ENCODE data around the gene ATP6AP2. TPM values are rescaled to one million over a fixed set of nuclear protein-coding genes. Genes with fewer than 3 reads are reported as not detected.

ATP6AP2 gene
- total RNA-seq, 2 donors from 2014 or later, result 81.2 to 82.6 TPM

GRCh38 chrX:40625294-40625693, 44.5 kb downstream of the ATP6AP2 start:
- Mint-ChIP-seq H3K27me3 (no peaks in the 10 kb centered on the region), H3K27ac (no peak overlapping the region), H3K36me3 (ENCODE audit: low read depth) (no peaks in the 10 kb centered on the region), H3K4me1 (no peaks in the 10 kb centered on the region), H3K4me3 (no peak overlapping the region)
- ATAC-seq, result no peak
- H3K9me3 ChIP-seq (ENCODE audit: control insufficient read depth, low read length, poor library complexity, severe bottlenecking), result no peaks in the 10 kb centered on the region
- no peak for DNase-seq

- no peak for ATAC-seq
- no peak overlapping the region for H3K27ac Mint-ChIP-seq
- no peak overlapping the region for H3K4me3 Mint-ChIP-seq
- no peaks in the 10 kb centered on the region for H3K27me3 Mint-ChIP-seq
- no peaks in the 10 kb centered on the region for H3K9me3 ChIP-seq (ENCODE audit: control insufficient read depth, low read length, poor library complexity, severe bottlenecking)
- H3K4me1 Mint-ChIP-seq, result peaks cover 10% of the 10 kb centered on the region
- H3K36me3 Mint-ChIP-seq (ENCODE audit: low read depth), result peaks cover 8% of the 10 kb centered on the region
- DNase-seq, result no peak
Measured at GRCh38 chrX:40628506-40628905, 47.7 kb downstream of the ATP6AP2 start.

GRCh38 chrX:40632199-40632598, 51.4 kb downstream of the ATP6AP2 start:
- H3K4me1 Mint-ChIP-seq, result peaks cover 12% of the 10 kb centered on the region
- H3K9me3 ChIP-seq (ENCODE audit: control insufficient read depth, low read length, poor library complexity, severe bottlenecking), result no peaks in the 10 kb centered on the region
- no peaks in the 10 kb centered on the region for H3K27me3 Mint-ChIP-seq
- no peak overlapping the region for H3K27ac Mint-ChIP-seq
- ATAC-seq, result no peak
- no peak overlapping the region for H3K4me3 Mint-ChIP-seq
- no peak for DNase-seq
- H3K36me3 Mint-ChIP-seq (ENCODE audit: low read depth), result peaks cover 8% of the 10 kb centered on the region

DNA sequence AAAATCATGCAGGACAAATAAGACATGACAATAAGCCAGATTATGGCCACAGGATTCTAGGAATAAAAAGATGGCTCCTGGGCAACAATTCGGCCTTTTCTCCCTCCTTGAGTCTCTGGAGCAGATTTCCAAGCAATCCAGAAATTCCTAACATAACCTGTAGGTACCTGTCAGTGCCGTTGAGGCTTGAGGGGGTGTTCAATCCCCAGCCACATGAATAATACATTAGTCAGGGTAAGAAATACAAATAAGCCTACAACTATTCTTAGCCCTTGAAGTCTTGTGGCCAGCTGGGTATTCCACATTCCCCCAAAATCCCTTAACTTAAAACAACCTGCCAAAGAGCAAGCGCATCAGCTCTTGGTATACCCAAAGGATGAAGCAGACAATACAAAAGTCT, 56.9 kb downstream of the ATP6AP2 start:
- no peak overlapping the region for H3K4me3 Mint-ChIP-seq
- H3K4me1 Mint-ChIP-seq, result peaks cover 18% of the 10 kb centered on the region
- no peaks in the 10 kb centered on the region for H3K9me3 ChIP-seq (ENCODE audit: control insufficient read depth, low read length, poor library complexity, severe bottlenecking)
- no peak for ATAC-seq
- H3K27me3 Mint-ChIP-seq, result no peaks in the 10 kb centered on the region
- no peak for DNase-seq
- H3K36me3 Mint-ChIP-seq (ENCODE audit: low read depth), result peaks cover 5% of the 10 kb centered on the region
- no peak overlapping the region for H3K27ac Mint-ChIP-seq

DNA sequence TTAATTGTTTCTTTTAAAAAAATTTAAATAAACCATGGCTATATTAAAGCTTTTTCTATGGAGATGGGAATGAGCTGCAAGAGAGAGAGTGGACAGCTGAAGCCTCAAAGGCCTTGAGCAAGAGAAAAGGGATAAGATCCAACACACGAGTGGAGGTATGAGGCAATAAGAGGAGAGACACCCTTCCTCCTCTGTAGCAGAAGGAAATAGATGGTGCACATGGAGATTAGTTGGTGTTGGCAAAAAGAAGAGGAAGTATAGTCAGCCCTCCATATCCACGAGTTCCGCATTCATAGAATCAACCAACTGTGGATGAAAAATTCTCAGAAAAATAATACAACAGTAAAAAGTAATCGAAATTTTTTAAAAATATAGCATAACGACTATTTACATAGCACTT, 63.4 kb downstream of the ATP6AP2 start:
- ATAC-seq, result no peak
- no peaks in the 10 kb centered on the region for H3K27me3 Mint-ChIP-seq
- H3K27ac Mint-ChIP-seq, result peak overlapping the region; percentile 96
- H3K9me3 ChIP-seq (ENCODE audit: control insufficient read depth, low read length, poor library complexity, severe bottlenecking), result no peaks in the 10 kb centered on the region
- H3K36me3 Mint-ChIP-seq (ENCODE audit: low read depth), result peaks cover 9% of the 10 kb centered on the region
- H3K4me3 Mint-ChIP-seq, result peak overlapping the region; percentile 99
- H3K4me1 Mint-ChIP-seq, result peaks cover 22% of the 10 kb centered on the region
- no peak for DNase-seq

DNA sequence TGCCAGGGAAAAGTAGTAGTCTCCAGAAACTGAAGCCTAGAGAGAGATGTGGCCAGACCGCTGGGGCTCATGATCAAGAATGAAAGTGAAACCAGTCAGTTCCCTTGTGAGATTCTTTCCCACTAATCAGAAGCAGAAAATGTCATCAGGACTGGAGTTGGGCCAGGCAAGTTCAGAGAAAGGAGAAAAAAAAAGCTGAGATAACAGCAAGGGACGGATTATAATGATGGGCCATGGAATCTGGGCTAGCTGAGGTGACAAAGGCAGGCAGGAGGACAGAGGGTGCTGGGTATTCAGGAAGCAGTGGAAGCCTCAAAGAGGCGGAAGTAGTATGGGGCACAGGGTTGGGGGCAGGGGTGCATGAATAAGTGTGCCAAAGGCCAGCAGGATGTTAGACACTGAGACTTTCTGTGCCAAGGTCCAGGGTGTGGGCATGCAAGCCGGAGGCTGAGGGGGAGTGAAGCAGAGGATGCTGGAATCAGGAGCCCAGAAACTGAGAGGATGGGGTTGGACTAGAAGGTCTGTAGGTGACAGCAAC, 64.1 kb downstream of the ATP6AP2 start:
- peaks cover 9% of the 10 kb centered on the region for H3K36me3 Mint-ChIP-seq (ENCODE audit: low read depth)
- no peaks in the 10 kb centered on the region for H3K27me3 Mint-ChIP-seq
- DNase-seq (peak in 2 of 3 donors; percentile 14 to 20), ATAC-seq (peak; percentile 57)
- peak overlapping the region; percentile 99 for H3K4me3 Mint-ChIP-seq
- peak overlapping the region; percentile 96 for H3K27ac Mint-ChIP-seq
- no peaks in the 10 kb centered on the region for H3K9me3 ChIP-seq (ENCODE audit: control insufficient read depth, low read length, poor library complexity, severe bottlenecking)
- peaks cover 22% of the 10 kb centered on the region for H3K4me1 Mint-ChIP-seq

- Mint-ChIP-seq H3K27me3 (no peaks in the 10 kb centered on the region), H3K4me3 (peak overlapping the region; percentile 95), H3K27ac (peak overlapping the region; percentile 92), H3K4me1 (peaks cover 24% of the 10 kb centered on the region), H3K36me3 (ENCODE audit: low read depth) (peaks cover 9% of the 10 kb centered on the region)
- H3K9me3 ChIP-seq (ENCODE audit: control insufficient read depth, low read length, poor library complexity, severe bottlenecking), result no peaks in the 10 kb centered on the region
- ATAC-seq (peak; percentile 25), DNase-seq (no peak)
Measured at GRCh38 chrX:40646489-40647306, 65.9 kb downstream of the ATP6AP2 start.

DNA sequence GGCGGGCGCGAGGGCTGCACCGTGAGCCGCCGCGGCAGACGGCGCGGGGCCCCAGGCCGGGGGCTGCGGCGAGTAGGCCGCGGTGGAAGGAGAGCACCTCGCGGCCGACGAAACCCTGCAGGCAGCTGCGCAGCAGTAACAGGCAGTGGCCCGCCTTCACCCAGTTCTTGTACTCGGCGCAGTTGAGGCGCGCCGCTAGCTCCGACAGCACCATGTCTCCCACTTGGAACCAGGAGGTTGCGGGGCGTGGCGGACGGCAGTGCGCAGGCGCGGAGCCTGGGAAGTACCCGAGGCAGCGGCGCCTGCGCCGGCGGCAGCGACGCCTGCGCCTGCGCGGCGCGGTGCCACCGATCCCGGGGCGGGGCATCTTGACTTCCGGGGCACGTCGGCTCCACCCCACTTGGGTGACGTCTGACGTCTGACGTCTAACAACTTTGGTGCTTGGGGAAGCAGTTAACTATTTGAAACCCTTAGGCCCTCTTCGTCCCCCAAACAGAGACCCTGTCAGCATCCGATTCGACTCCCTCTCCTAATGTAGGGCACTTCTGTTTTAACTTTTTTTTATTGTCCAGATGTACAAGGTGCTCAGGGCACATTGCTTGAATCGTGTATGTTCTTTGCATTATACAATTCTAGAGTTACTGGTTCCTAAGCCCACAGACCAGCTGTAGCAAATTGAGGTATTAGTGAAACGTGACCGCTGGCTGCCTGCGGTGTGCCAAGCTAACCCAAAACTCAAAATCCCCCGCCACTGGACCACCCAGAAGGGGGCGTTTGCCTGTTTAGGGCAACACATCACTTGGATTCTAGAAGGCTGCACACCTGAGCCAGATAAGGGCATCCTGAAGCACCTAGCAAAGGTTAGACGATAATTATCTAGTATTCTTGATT, 66.8 kb downstream of the ATP6AP2 start, which contains the start of gene CXorf38:
TSS of gene CXorf38 (minus strand) at position 255 of the 891 bp plus-strand sequence. CDS start at position 214, 41 bp downstream.
- Mint-ChIP-seq H3K27ac (peak within 1 kb of the TSS; percentile 92), H3K27me3 (no peaks in the 10 kb centered on the region), H3K36me3 (ENCODE audit: low read depth) (peaks cover 9% of the 10 kb centered on the region), H3K4me1 (peaks cover 17% of the 10 kb centered on the region), H3K4me3 (peak within 1 kb of the TSS; percentile 95)
- peak; percentile 85 to 88 (median 87) for DNase-seq
- no peaks in the 10 kb centered on the region for H3K9me3 ChIP-seq (ENCODE audit: control insufficient read depth, low read length, poor library complexity, severe bottlenecking)
- ATAC-seq, result peak; percentile 77

- Mint-ChIP-seq H3K27ac (peak overlapping the region; percentile 82), H3K27me3 (no peaks in the 10 kb centered on the region), H3K4me3 (no peak overlapping the region), H3K36me3 (ENCODE audit: low read depth) (peaks cover 2% of the 10 kb centered on the region), H3K4me1 (peaks cover 2% of the 10 kb centered on the region)
- DNase-seq, result peak; percentile 37 to 53 (median 51)
- H3K9me3 ChIP-seq (ENCODE audit: control insufficient read depth, low read length, poor library complexity, severe bottlenecking), result no peaks in the 10 kb centered on the region
- no peak for ATAC-seq
Measured at GRCh38 chrX:40651620-40652223, 71.0 kb downstream of the ATP6AP2 start.

DNA sequence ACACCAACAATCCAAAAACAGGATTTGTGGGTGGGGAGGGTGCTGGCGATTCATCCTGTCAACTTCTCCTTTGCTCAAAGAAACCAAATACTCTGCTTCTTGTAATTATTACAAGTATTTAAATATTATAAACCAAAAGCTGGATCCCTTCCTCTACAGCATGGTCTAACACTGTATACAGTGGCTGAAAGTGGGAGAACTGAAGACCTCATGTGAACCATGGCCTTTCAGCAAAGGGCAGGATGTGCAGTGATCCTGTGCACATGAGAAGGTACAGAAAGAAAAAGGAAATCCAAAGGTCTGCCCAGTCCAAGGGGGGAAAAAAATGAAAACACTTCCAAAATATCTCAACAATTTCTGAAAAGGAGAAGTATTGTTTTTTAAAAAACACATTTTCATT, 71.9 kb downstream of the ATP6AP2 start:
- DNase-seq (no peak), ATAC-seq (no peak)
- no peak overlapping the region for H3K27ac Mint-ChIP-seq
- H3K4me1 Mint-ChIP-seq, result peaks cover 2% of the 10 kb centered on the region
- no peak overlapping the region for H3K4me3 Mint-ChIP-seq
- peaks cover 2% of the 10 kb centered on the region for H3K36me3 Mint-ChIP-seq (ENCODE audit: low read depth)
- H3K27me3 Mint-ChIP-seq, result no peaks in the 10 kb centered on the region
- H3K9me3 ChIP-seq (ENCODE audit: control insufficient read depth, low read length, poor library complexity, severe bottlenecking), result no peaks in the 10 kb centered on the region

- DNase-seq (no peak), ATAC-seq (no peak)
- Mint-ChIP-seq H3K4me1 (peaks cover 2% of the 10 kb centered on the region), H3K27me3 (no peaks in the 10 kb centered on the region), H3K4me3 (no peak overlapping the region), H3K27ac (no peak overlapping the region), H3K36me3 (ENCODE audit: low read depth) (peaks cover 2% of the 10 kb centered on the region)
- H3K9me3 ChIP-seq (ENCODE audit: control insufficient read depth, low read length, poor library complexity, severe bottlenecking), result no peaks in the 10 kb centered on the region
Measured at GRCh38 chrX:40653535-40653934, 72.8 kb downstream of the ATP6AP2 start.

All from T-helper 17 cell (primary cell).